GM10266 (cell line): Measurements from ENCODE around the gene DYNC2H1.
A peak's percentile ranks its signal among the peaks of the same experiment; 100 is the strongest.

Experiments used
- DNase-seq: peaks from one replicate; pipeline ENCODE4 v3.0.0; 2012; ENCODE audit errors: extremely low spot score
- TF ChIP-seq, protein P1 (sequence below): IDR thresholded peaks from 2 replicates; pipeline ENCODE4 v1.5.1; 2012; ENCODE audit warnings: mild to moderate bottlenecking, low read depth; ENCODE audit not compliant: control insufficient read depth, insufficient read depth; ENCODE audit errors: missing control alignments

The DYNC2H1 gene, protein sequence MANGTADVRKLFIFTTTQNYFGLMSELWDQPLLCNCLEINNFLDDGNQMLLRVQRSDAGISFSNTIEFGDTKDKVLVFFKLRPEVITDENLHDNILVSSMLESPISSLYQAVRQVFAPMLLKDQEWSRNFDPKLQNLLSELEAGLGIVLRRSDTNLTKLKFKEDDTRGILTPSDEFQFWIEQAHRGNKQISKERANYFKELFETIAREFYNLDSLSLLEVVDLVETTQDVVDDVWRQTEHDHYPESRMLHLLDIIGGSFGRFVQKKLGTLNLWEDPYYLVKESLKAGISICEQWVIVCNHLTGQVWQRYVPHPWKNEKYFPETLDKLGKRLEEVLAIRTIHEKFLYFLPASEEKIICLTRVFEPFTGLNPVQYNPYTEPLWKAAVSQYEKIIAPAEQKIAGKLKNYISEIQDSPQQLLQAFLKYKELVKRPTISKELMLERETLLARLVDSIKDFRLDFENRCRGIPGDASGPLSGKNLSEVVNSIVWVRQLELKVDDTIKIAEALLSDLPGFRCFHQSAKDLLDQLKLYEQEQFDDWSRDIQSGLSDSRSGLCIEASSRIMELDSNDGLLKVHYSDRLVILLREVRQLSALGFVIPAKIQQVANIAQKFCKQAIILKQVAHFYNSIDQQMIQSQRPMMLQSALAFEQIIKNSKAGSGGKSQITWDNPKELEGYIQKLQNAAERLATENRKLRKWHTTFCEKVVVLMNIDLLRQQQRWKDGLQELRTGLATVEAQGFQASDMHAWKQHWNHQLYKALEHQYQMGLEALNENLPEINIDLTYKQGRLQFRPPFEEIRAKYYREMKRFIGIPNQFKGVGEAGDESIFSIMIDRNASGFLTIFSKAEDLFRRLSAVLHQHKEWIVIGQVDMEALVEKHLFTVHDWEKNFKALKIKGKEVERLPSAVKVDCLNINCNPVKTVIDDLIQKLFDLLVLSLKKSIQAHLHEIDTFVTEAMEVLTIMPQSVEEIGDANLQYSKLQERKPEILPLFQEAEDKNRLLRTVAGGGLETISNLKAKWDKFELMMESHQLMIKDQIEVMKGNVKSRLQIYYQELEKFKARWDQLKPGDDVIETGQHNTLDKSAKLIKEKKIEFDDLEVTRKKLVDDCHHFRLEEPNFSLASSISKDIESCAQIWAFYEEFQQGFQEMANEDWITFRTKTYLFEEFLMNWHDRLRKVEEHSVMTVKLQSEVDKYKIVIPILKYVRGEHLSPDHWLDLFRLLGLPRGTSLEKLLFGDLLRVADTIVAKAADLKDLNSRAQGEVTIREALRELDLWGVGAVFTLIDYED (N-terminal part only)

DNA sequence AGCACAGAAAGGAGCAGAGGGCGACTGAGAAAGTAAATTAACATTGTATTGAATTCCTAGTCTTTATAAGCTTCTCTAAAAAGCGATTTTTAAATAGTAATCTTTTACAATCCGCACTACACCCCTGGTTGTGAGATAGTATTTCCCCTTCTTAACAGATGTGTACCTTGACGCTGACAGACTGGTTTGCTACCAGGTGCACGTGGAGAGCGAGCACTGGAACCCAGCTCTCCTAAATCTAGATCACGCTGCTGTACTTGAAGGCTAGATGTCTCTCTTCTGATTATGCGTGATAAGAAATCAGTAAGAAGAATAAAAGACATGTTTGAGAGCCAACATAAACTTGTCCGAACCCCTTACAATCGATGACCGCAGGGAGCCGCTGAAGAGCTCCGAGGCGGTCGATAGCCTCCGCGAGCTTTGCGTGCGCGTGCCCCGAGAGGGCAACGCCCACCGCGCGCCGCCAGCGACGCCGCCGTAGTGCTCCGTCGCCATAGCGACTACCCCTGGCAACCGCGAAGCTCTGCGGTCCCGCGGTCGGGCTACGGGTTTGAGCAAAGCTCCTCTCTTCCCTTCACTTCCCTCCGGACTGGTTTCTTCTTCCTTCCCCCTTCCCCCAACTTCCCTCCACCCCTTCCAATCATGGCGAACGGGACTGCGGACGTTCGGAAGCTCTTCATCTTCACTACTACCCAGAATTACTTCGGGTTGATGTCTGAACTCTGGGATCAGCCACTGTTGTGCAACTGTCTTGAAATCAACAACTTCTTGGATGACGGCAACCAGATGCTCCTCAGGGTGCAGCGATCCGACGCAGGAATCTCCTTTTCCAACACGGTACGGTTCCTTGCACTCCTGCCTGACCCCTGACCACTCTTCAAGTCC, at the start of gene DYNC2H1:
Gene DYNC2H1 (plus strand): TSS at position 494 of the 885 bp plus-strand sequence. CDS start 149 bp downstream, at position 643.
- TF ChIP-seq, protein P1, sequence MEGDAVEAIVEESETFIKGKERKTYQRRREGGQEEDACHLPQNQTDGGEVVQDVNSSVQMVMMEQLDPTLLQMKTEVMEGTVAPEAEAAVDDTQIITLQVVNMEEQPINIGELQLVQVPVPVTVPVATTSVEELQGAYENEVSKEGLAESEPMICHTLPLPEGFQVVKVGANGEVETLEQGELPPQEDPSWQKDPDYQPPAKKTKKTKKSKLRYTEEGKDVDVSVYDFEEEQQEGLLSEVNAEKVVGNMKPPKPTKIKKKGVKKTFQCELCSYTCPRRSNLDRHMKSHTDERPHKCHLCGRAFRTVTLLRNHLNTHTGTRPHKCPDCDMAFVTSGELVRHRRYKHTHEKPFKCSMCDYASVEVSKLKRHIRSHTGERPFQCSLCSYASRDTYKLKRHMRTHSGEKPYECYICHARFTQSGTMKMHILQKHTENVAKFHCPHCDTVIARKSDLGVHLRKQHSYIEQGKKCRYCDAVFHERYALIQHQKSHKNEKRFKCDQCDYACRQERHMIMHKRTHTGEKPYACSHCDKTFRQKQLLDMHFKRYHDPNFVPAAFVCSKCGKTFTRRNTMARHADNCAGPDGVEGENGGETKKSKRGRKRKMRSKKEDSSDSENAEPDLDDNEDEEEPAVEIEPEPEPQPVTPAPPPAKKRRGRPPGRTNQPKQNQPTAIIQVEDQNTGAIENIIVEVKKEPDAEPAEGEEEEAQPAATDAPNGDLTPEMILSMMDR = peak; percentile 65
- peak; percentile 87 for DNase-seq

DNA sequence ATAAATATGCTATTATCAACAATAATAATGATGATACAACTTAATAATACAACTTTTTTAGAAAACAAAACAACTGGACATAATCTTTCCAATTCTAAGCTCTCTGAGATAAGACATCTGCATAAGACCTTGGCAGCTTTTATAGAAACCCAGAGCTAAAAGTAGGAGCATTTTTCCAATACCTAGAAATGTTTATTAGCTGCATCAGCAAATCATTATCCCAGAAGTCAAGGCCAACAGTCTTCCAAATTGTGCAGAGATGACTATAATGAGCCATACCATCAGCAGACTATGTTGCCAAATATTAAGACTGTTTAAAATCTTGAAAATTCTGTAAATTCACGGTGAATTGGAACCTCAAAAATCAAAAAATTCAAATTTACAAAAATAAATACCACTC, 47.6 kb upstream of the DYNC2H1 start:
- DNase-seq = no peak
- TF ChIP-seq, protein P1 = no peak

DNA sequence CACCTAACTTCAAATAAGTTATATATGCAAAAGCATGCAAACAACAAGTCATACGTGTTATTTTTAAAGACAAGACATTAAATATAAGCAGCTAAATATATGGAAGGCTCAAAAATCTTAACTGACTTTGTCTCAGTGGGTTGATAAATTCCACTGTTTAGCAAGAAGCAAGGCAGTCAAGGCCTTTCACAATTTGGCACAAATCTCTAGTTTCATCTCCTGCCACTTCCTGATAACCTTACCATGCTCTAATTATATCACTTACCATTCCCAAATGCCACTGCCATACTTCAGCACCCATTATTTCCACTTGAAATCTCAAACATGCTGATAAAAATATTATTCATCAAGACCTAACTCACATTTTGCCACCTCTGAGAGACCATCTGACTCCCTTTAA, 42.1 kb upstream of the DYNC2H1 start:
- TF ChIP-seq, protein P1 = no peak
- DNase-seq = no peak

- no peak for DNase-seq
- TF ChIP-seq, protein P1 = no peak
These were observed 39.9 kb upstream of the DYNC2H1 start for GRCh38 chr11:103069367-103069766.

- TF ChIP-seq, protein P1 = no peak
- no peak for DNase-seq
These were observed 39.1 kb upstream of the DYNC2H1 start for GRCh38 chr11:103070142-103070541.

DNA sequence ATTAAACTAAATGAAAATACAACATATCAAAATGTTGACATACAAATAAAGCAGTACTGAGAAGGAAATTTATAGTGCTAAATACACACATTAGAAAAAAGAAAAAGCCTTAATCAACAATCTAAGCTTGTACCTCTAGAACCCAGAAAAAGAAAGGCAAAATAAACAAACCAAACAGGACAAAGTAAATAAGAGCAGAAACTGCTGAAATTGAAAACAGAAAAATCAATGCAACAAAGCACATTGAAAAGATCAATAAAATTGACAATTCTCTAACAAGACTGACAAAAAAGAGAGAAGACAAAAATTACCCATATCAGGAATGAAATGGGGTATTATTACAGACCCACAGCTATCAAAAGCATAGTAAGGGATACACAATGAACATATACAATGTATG, 38.2 kb upstream of the DYNC2H1 start:
- TF ChIP-seq, protein P1 = no peak
- DNase-seq = no peak
